IPS DF 4.7 (cell line): Measurements from ENCODE around the gene HGD.
"Not testable (repeated sequence)": the region's sequence is repeated elsewhere in the genome, so short reads cannot be mapped to it uniquely, and the experiment has no call there.

Source experiments
- DNase-seq: peaks from one replicate; pipeline ENCODE4 v3.0.0-alpha.2; 2013; ENCODE audit warnings: low spot score; ENCODE audit errors: extremely low read depth

Gene HGD

GRCh38 chr3:120682095-120682681 lies at the start of gene HGD:
HGD (minus strand) TSS chr3:120682239; CDS start chr3:120682111, 128 bp downstream.
- DNase-seq, result no peak

- no peak for DNase-seq
Observed at GRCh38 chr3:120730576-120731542, 48.8 kb upstream of the HGD start.

- no peak for DNase-seq
Observed at GRCh38 chr3:120726791-120727190, 44.8 kb upstream of the HGD start.

- not testable (repeated sequence) for DNase-seq
Observed at GRCh38 chr3:120719167-120719834, 37.3 kb upstream of the HGD start.

GRCh38 chr3:120713262-120713661 lies 31.2 kb upstream of the HGD start:
- no peak for DNase-seq

GRCh38 chr3:120710369-120710768 lies 28.3 kb upstream of the HGD start:
- no peak for DNase-seq

- DNase-seq, result no peak
Observed at GRCh38 chr3:120708408-120708807, 26.4 kb upstream of the HGD start.

GRCh38 chr3:120706950-120707349 lies 24.9 kb upstream of the HGD start:
- DNase-seq, result no peak

GRCh38 chr3:120705884-120706582 lies 24.0 kb upstream of the HGD start:
- DNase-seq, result no peak

GRCh38 chr3:120699333-120699732 lies 17.3 kb upstream of the HGD start:
- DNase-seq, result no peak

GRCh38 chr3:120693439-120694171 lies 11.6 kb upstream of the HGD start:
- no peak for DNase-seq

GRCh38 chr3:120689395-120689794 lies 7.4 kb upstream of the HGD start:
- no peak for DNase-seq

GRCh38 chr3:120688121-120688520 lies 6.1 kb upstream of the HGD start:
- DNase-seq, result no peak

GRCh38 chr3:120685411-120685810 lies 3.4 kb upstream of the HGD start:
- no peak for DNase-seq

- DNase-seq, result no peak
Observed at GRCh38 chr3:120684896-120685295, 2.9 kb upstream of the HGD start.

GRCh38 chr3:120683671-120684301 lies 1.7 kb upstream of the HGD start:
- DNase-seq, result no peak

GRCh38 chr3:120683213-120683612 lies 1.2 kb upstream of the HGD start:
- no peak for DNase-seq

GRCh38 chr3:120681506-120682038 lies 467 bp downstream of the HGD start:
- DNase-seq, result no peak

GRCh38 chr3:120681018-120681417 lies 1.0 kb downstream of the HGD start:
- DNase-seq, result no peak
